Adrenal gland (tissue), 12 donors: ENCODE data around the gene ZFR2. TPM values are rescaled to one million over a fixed set of nuclear protein-coding genes. Genes with fewer than 3 reads are reported as not detected.

ENCODE experiments used
- DNase-seq, 7 donors: peaks; one replicate each; pipeline ENCODE4 v3.0.0-alpha.2; 2019 to 2020
- H3K27ac ChIP-seq, 5 donors: fragments of 200-600 bp; sonication (generic) in 4 of 5; 1 replicate in 3 of 5; 2 replicates in 2 of 5; pipeline versions ENCODE4 v1.5.1 to v1.8.0; 2016 to 2020; ENCODE audit warnings: mild to moderate bottlenecking in 1 of 5
- H3K27me3 ChIP-seq: fragments of 200-600 bp; 2 replicates; pipeline ENCODE4 v1.8.0; 2021
- H3K36me3 ChIP-seq, 2 donors: fragments of 200-600 bp; replicated peaks in 1 of 2; 1 replicate in 1 of 2; 2 replicates in 1 of 2; pipeline versions ENCODE4 v1.5.1 to v1.8.0; 2018 to 2022
- H3K4me1 ChIP-seq, 2 donors: fragments of 200-600 bp; replicated peaks in 1 of 2; 1 replicate in 1 of 2; 2 replicates in 1 of 2; pipeline versions ENCODE4 v1.5.1 to v1.8.0; 2018 to 2021
- H3K4me3 ChIP-seq, 4 donors: fragments of 200-600 bp; sonication (generic) in 3 of 4; one replicate each; pipeline ENCODE4 v1.5.1; 2016 to 2018
- H3K9me3 ChIP-seq, 3 donors: fragments of 200-600 bp; sonication (generic) in 1 of 3; replicated peaks in 1 of 3; 1 replicate in 2 of 3; 2 replicates in 1 of 3; pipeline versions ENCODE4 v1.5.1 to v1.8.0; 2016 to 2021
- CTCF ChIP-seq, 6 experiments: fragments of 450-650 bp in 4 of 6; fragments of 200-600 bp in 2 of 6; sonication (generic) in 1 of 6; IDR thresholded peaks; 1 replicate in 5 of 6; 2 replicates in 1 of 6; pipeline versions ENCODE4 v1.5.1 to v1.8.0; 2016 to 2021; ENCODE audit warnings: antibody characterized with exemption in 6 of 6, mild to moderate bottlenecking in 2 of 6, moderate library complexity in 1 of 6
- POLR2A ChIP-seq, 2 donors: fragments of 450-650 bp; IDR thresholded peaks; one replicate each; pipeline ENCODE4 v1.6.1; 2017; ENCODE audit warnings: antibody characterized with exemption in 2 of 2, mild to moderate bottlenecking in 2 of 2, moderate library complexity in 1 of 2
- WGBS, 4 donors: extraction: QIAGEN DNeasy Blood & Tissue Kit in 2 of 4; methylation state at CpG; one replicate each; pipeline versions ENCODE4 v1.1.5 to v1.1.7; 2013 to 2017; 5-methylcytosine and 5-hydroxymethylcytosine counted together
- intact Hi-C, 2 donors: fragments of 100-400 bp; cut with DNase I; formaldehyde crosslinking; loops; one replicate each; pipeline versions ENCODE4 v1.14.1 to v1.15.0; 2022 to 2023
- polyA plus RNA-seq, 3 donors: library from polyadenylated mRNA; stranded (reverse); fragments of 200-250 nt in 2 of 3; fragments of 350-450 nt in 1 of 3; fragmentation: Illumina TruSeq in 1 of 3; extraction: RNeasy Lipid Tissue Mini Kit (QIAGEN cat#74804) in 1 of 3; gene quantifications; one replicate each; pipeline ENCODE4 v1.2.3, GENCODE V29; 2013 to 2014
- total RNA-seq, 9 donors: library from RNA; depleted of rRNA in 4 of 9; stranded (reverse); fragments of >200 nt in 4 of 9; fragments of 120-200 nt in 1 of 9; fragmentation: NEBNext Ultra II Directional in 1 of 9; extraction: Animal tissue kit (Norgen Biotek cat#: 25700) in 1 of 9; gene quantifications; one replicate each; pipeline versions ENCODE4 v1.1.0 to v1.2.4, GENCODE V29; 2013 to 2023
- donor health status: healthy with polysubstance abuse.
- donor health status: Bipolar disorder and iron deficiency.
- donor health status: DM: yes; HTN: yes; CAD: no.
- donor health status: DM: no; HTN: no; CAD: no.
- donor health status: DM: no; HTN: no; CAD: no.
- donor health status: DM: yes; HTN: yes; CAD: no.

The ZFR2 gene
- total and polyA plus RNA-seq, 12 donors: 0.19 to 13.2 (median 1.7) TPM; not detected in 3

DNA sequence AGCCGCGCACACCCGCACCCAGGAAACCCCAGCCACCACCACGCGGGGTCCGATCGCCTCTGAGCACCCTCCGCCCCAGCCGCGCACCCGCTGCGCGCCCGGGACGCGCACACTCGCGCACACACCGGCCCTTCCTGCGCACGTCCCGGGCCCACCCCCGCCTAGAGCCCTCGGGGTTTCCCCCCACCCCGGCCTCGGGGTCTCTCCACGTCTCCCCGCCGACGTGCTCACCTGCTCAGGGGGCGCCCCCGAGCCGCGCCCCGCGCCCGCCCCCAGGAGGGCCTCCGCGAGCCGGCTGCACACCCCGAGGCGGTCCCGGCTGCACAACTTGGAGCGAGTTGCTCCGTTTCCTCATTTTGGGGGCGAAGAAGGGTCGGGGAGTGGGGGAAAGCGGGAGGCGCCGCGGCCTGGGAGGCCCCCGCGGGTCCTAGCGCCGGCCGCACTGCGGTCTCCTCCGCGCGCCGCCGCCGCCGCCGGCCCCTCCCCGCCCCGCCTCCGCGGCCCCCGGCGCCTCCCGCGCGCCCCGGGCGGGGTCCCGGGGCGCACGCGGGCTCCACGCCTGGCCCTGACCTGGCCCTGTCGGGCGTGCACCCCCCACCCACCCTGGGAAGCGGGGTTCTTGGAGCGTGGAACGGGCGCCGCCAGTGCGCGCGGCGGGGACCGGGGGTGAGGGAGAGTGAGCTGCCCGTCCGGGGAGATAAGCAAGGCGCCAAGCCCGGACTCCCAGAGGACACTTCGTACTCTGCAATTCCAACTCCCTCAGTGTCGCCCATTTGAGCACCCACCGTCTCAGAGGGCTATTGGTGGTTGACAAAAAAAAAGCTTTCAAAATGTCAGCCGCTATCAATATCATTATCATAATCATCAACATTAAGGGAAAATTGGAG lies 82.7 kb downstream of the ZFR2 start, which contains the start of gene MATK:
TSS of gene MATK (minus strand) at position 444 of the 887 bp plus-strand sequence. CDS start 1,246 bp downstream, outside the sequence.
- 4 to 100% (median 24%) methylated on average over 1 to 101 of the region's 101 CpGs for WGBS, 4 donors
- Histone ChIP-seq H3K27me3 (peaks cover 15% of the 10 kb centered on the region), H3K4me3 (peak within 1 kb of the TSS in 1 of 4 donors; percentile 32), H3K4me1 (no peaks in the 10 kb centered on the region), H3K27ac (no peak within 1 kb of the TSS), H3K9me3 (peaks cover 0 to 12% (median 0%) of the 10 kb centered on the region in 3 donors), H3K36me3 (no peaks in the 10 kb centered on the region)
- intact Hi-C loops: no loop called here
- TF ChIP-seq CTCF (IDR thresholded peaks at IDR 0.05): no peak
- no peak for TF ChIP-seq POLR2A (IDR thresholded peaks at IDR 0.05)
- DNase-seq: no peak

DNA sequence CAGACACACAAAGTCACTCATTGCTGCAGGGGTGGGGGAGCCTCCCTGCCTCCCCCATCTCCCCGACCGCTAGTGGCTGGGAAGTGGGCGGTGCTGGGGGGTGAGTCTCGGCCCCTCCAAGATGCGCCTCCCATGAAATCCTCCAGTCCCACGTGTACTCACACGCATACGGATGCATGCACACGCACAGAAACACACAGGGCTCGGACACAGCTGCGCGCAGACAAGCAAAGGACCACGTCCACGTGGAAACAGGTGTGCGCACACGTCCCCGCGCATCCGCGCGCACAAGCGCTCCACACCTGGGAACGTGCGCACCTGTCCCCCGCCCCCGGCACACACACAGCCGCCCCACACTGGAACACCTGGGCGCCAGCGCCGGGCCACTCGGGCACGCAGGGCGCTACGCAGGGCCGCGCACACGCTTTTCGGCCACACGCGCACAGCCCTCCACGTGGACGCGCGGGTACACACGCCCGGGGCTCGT lies 83.3 kb downstream of the ZFR2 start:
- H3K4me3 ChIP-seq: peak overlapping the region in 1 of 4 donors; percentile 32
- no peaks in the 10 kb centered on the region for H3K36me3 ChIP-seq
- peaks cover 0 to 17% (median 0%) of the 10 kb centered on the region in 3 donors for H3K9me3 ChIP-seq
- H3K27ac ChIP-seq: no peak overlapping the region
- DNase-seq: no peak
- 0 to 4% (median 1%) methylated on average over 17 to 47 of the region's 47 CpGs; no CpG with 5 or more reads in 1 of the 4 donors for WGBS, 4 donors
- intact Hi-C loops: no loop called here
- H3K4me1 ChIP-seq: no peaks in the 10 kb centered on the region
- no peak for TF ChIP-seq POLR2A (IDR thresholded peaks at IDR 0.05)
- no peak for TF ChIP-seq CTCF (IDR thresholded peaks at IDR 0.05)
- H3K27me3 ChIP-seq: peaks cover 15% of the 10 kb centered on the region

DNA sequence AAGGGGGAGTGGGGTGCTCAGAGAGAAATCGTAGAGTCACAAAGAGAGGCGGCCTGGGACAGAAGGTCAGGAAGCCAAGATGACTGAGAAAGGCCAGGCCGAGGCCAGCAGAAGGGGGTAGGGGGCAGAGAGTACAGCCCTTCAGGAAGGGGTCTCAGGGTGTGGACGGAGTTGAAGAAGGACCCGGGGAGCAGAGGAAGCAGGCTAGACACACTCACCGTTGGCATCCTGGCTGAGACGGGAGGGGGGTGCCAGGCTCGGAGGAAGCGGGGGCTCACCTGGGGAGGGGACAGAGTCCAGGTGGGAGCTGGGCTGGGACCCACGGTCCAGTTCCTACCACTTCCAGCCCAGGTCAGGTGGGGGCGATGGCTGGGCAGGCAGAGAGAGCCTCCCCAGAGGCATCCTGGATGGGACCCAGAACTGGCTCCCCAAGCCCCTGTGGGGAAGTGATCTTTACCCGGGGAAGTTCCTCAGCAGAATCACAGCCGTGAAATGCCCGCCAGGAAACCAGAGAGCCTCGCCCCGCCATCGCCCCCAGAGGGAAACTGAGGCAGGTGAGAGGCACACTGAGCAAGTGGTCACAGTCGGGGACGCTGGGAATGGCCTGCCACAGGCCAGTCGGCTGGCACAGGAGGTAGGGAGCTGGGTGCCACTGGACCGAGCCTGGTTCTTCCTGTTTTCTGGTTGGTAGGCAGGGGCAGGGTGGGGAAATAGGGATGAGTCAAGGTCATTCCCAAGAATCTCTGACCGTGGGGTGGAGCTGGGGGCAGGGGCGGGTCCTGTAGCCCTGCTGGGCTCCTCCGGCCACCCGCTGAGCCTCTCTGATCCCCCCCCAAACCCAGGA lies 84.0 kb downstream of the ZFR2 start:
- H3K36me3 ChIP-seq: no peaks in the 10 kb centered on the region
- no peaks in the 10 kb centered on the region for H3K4me1 ChIP-seq
- H3K4me3 ChIP-seq: no peak overlapping the region
- no peak overlapping the region for H3K27ac ChIP-seq
- peaks cover 0 to 17% (median 0%) of the 10 kb centered on the region in 3 donors for H3K9me3 ChIP-seq
- intact Hi-C loops: no loop called here
- H3K27me3 ChIP-seq: peaks cover 15% of the 10 kb centered on the region
- TF ChIP-seq CTCF (IDR thresholded peaks at IDR 0.05) (no peak), POLR2A (IDR thresholded peaks at IDR 0.05) (no peak)
- no peak for DNase-seq
- WGBS, 4 donors: 10 to 23% (median 21%) methylated on average over 14 to 25 of the region's 25 CpGs
